Ishikawa (cell line): ENCODE data around the gene EMC6.

Experiments
- CEBPB ChIP-seq: IDR thresholded peaks from 2 replicates; pipeline ENCODE4 v1.6.1; 2012
- CREB1 ChIP-seq: IDR thresholded peaks from 2 replicates; pipeline ENCODE4 v1.6.1; 2012; ENCODE audit warnings: low read depth
- EGR1 ChIP-seq: IDR thresholded peaks from 2 replicates; pipeline ENCODE4 v1.6.1; 2012
- EP300 ChIP-seq: IDR thresholded peaks from 2 replicates; pipeline ENCODE4 v1.6.1; 2012; ENCODE audit warnings: borderline replicate concordance
- FOXM1 ChIP-seq: IDR thresholded peaks from 2 replicates; pipeline ENCODE4 v1.6.1; 2012; ENCODE audit warnings: low read depth, borderline replicate concordance
- MAX ChIP-seq: IDR thresholded peaks from 2 replicates; pipeline ENCODE4 v1.6.1; 2012
- NFIC ChIP-seq: IDR thresholded peaks from 2 replicates; pipeline ENCODE4 v1.6.1; 2012
- RAD21 ChIP-seq: IDR thresholded peaks from 2 replicates; pipeline ENCODE4 v1.6.1; 2012; ENCODE audit warnings: low read depth
- TAF1 ChIP-seq: IDR thresholded peaks from 2 replicates; pipeline ENCODE4 v1.6.1; 2012; ENCODE audit warnings: low read depth, mild to moderate bottlenecking
- TEAD4 ChIP-seq: IDR thresholded peaks from 2 replicates; pipeline ENCODE4 v1.6.1; 2012
- USF1 ChIP-seq: IDR thresholded peaks from 2 replicates; pipeline ENCODE4 v1.6.1; 2012
- YY1 ChIP-seq: IDR thresholded peaks from 2 replicates; pipeline ENCODE4 v1.6.1; 2012; ENCODE audit warnings: low read depth
- ZBTB7A ChIP-seq: IDR thresholded peaks from 2 replicates; pipeline ENCODE4 v1.6.1; 2012; ENCODE audit warnings: low read depth
- TF ChIP-seq, protein P1 (sequence below): IDR thresholded peaks from 2 replicates; pipeline ENCODE4 v1.6.1; 2012; ENCODE audit warnings: low read depth, mild to moderate bottlenecking

DNA sequence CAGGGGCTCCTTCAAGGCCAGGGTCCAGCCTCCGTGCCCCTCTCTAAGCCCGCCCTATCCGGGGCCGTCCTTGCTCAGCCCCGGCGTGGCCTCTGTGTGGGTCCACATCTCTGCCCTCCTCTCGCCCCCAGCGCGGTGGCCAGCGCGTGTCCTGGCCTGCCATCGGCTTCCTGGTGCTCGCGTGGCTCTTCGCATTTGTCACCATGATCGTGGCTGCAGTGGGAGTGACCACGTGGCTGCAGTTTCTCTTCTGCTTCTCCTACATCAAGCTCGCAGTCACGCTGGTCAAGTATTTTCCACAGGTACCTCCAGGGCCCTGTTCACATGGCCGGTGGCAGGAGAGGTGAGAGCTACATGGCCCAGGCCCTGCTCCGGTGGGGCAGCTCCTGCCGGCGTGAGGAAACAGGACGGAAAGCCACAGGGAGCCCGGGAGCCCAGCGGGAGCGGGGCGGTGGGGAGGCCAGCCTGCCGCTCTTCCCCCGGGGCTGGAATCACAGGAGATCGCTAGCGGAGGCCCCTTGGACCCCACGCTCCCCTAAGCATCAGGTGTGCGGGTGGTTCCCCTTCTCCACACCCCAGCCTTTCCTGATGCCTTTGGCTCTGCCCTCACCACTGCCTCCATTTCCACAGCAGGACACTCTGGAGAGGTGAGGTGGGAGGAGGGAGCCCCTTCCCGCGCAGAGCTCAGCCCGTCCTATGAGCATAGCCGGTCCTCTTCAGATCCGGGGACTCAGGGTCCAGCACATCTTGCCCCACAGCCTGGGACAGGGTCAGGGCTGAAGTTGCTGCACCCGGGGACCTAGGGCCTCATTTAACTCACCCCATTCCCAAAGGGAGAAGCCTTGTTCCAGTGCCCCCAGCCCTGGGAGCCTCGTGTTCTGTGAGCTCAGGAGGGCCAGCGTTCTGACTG, 10.5 kb upstream of the EMC6 start:
- TF ChIP-seq USF1 (no peak), ZBTB7A (no peak), TAF1 (no peak), MAX (no peak), FOXM1 (no peak), YY1 (no peak), EGR1 (no peak), CREB1 (no peak), EP300 (no peak), CEBPB (no peak), NFIC (no peak), RAD21 (no peak), TEAD4 (no peak)
- TF ChIP-seq, protein P1, sequence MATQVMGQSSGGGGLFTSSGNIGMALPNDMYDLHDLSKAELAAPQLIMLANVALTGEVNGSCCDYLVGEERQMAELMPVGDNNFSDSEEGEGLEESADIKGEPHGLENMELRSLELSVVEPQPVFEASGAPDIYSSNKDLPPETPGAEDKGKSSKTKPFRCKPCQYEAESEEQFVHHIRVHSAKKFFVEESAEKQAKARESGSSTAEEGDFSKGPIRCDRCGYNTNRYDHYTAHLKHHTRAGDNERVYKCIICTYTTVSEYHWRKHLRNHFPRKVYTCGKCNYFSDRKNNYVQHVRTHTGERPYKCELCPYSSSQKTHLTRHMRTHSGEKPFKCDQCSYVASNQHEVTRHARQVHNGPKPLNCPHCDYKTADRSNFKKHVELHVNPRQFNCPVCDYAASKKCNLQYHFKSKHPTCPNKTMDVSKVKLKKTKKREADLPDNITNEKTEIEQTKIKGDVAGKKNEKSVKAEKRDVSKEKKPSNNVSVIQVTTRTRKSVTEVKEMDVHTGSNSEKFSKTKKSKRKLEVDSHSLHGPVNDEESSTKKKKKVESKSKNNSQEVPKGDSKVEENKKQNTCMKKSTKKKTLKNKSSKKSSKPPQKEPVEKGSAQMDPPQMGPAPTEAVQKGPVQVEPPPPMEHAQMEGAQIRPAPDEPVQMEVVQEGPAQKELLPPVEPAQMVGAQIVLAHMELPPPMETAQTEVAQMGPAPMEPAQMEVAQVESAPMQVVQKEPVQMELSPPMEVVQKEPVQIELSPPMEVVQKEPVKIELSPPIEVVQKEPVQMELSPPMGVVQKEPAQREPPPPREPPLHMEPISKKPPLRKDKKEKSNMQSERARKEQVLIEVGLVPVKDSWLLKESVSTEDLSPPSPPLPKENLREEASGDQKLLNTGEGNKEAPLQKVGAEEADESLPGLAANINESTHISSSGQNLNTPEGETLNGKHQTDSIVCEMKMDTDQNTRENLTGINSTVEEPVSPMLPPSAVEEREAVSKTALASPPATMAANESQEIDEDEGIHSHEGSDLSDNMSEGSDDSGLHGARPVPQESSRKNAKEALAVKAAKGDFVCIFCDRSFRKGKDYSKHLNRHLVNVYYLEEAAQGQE = no peak
